WTC11 (cell line): ENCODE results near the gene CSNK1A1L. TPM values are rescaled to one million over a fixed set of nuclear protein-coding genes. Genes with fewer than 3 reads are reported as not detected.

Experiments
- ATAC-seq: fragments of 200-7000 bp; cut with Tn5 transposase; 2 replicates; pipeline ENCODE4 v1.10.0; 2021; ENCODE audit warnings: mild to moderate bottlenecking, moderate library complexity
- CTCF ChIA-PET: fragments of 300-600 bp; sonication (Branson Sonifier 250); formaldehyde crosslinking; loops from one replicate; lab custom pipeline; 2021; ENCODE audit warnings: antibody characterized with exemption; lab: Charles Lee
- POLR2A ChIA-PET: fragments of 350-600 bp; sonication (Branson Sonifier 250); formaldehyde crosslinking; loops from one replicate; lab custom pipeline; 2021; ENCODE audit warnings: antibody characterized with exemption; lab: Charles Lee
- DNase-seq: peaks from one replicate; pipeline ENCODE4 v3.0.0; 2021; ENCODE audit warnings: low spot score
- H3K27ac Mint-ChIP-seq: 2 replicates; pipeline ENCODE4 v1.8.0; 2021; ENCODE audit warnings: mixed read lengths
- H3K27me3 Mint-ChIP-seq: 2 replicates; pipeline ENCODE4 v1.8.0; 2021; ENCODE audit warnings: low read depth, mild to moderate bottlenecking, moderate library complexity, mixed read lengths
- H3K36me3 Mint-ChIP-seq: 2 replicates; pipeline ENCODE4 v1.8.0; 2021; ENCODE audit warnings: mixed read lengths
- H3K4me1 Mint-ChIP-seq: 2 replicates; pipeline ENCODE4 v1.8.0; 2022; ENCODE audit warnings: mixed read lengths
- H3K4me3 Mint-ChIP-seq: 2 replicates; pipeline ENCODE4 v1.8.0; 2021; ENCODE audit warnings: mild to moderate bottlenecking, moderate library complexity, mixed read lengths
- H3K9me3 Mint-ChIP-seq: 2 replicates; pipeline ENCODE4 v1.8.0; 2021; ENCODE audit warnings: mixed read lengths
- EMX1 ChIP-seq: fragments of 250-450 bp; sonication (Bioruptor Pico); IDR thresholded peaks from 2 replicates; pipeline ENCODE4 v1.8.0; 2021; ENCODE audit warnings: mild to moderate bottlenecking
- GRHL2 ChIP-seq: fragments of 250-450 bp; sonication (Bioruptor Pico); IDR thresholded peaks from 2 replicates; pipeline ENCODE4 v1.8.0; 2022; ENCODE audit warnings: mild to moderate bottlenecking, moderate library complexity; ENCODE audit not compliant: insufficient replicate concordance, severe bottlenecking
- MYBL2 ChIP-seq: sonication (generic); formaldehyde crosslinking; IDR thresholded peaks from 2 replicates; pipeline ENCODE4 v1.8.1; 2023; ENCODE audit warnings: mild to moderate bottlenecking, moderate library complexity, missing genetic modification reagents
- NFATC4 ChIP-seq: fragments of 250-450 bp; sonication (Bioruptor Pico); IDR thresholded peaks from 2 replicates; pipeline ENCODE4 v1.9.0; 2021; ENCODE audit warnings: mild to moderate bottlenecking
- NR2C2 ChIP-seq: sonication (generic); formaldehyde crosslinking; IDR thresholded peaks from 2 replicates; pipeline ENCODE4 v1.8.0; 2022; ENCODE audit warnings: mild to moderate bottlenecking, missing genetic modification reagents
- OVOL2 ChIP-seq: fragments of 250-450 bp; sonication (Bioruptor Pico); IDR thresholded peaks from 2 replicates; pipeline ENCODE4 v1.9.0; 2021; ENCODE audit warnings: mild to moderate bottlenecking, borderline replicate concordance
- RORB ChIP-seq: fragments of 250-450 bp; sonication (Bioruptor Pico); IDR thresholded peaks from 2 replicates; pipeline ENCODE4 v1.9.0; 2021; ENCODE audit warnings: mild to moderate bottlenecking
- ZBTB21 ChIP-seq: sonication (generic); formaldehyde crosslinking; IDR thresholded peaks from 2 replicates; pipeline ENCODE4 v1.8.1; 2023; ENCODE audit warnings: mild to moderate bottlenecking, missing genetic modification reagents, borderline replicate concordance
- ZNF219 ChIP-seq: sonication (generic); formaldehyde crosslinking; IDR thresholded peaks from 2 replicates; pipeline ENCODE4 v1.8.0; 2023; ENCODE audit warnings: missing genetic modification reagents, mild to moderate bottlenecking, borderline replicate concordance
- total RNA-seq: library from RNA; stranded (reverse); gene quantifications from 3 replicates; pipeline ENCODE4 v1.2.3, GENCODE V29; 2021
- TF ChIP-seq, protein P1 (sequence below): sonication (generic); formaldehyde crosslinking; IDR thresholded peaks from 2 replicates; pipeline ENCODE4 v1.8.0; 2023; ENCODE audit warnings: missing genetic modification reagents, mild to moderate bottlenecking, borderline replicate concordance
- TF ChIP-seq, protein P2 (sequence below): fragments of 250-450 bp; sonication (Bioruptor Pico); IDR thresholded peaks from 2 replicates; pipeline ENCODE4 v1.9.0; 2021; ENCODE audit warnings: moderate library complexity, mild to moderate bottlenecking, inconsistent platforms, borderline replicate concordance
- TF ChIP-seq, protein P3 (sequence below): fragments of 250-450 bp; sonication (Bioruptor Pico); IDR thresholded peaks from 2 replicates; pipeline ENCODE4 v1.9.0; 2021; ENCODE audit warnings: mild to moderate bottlenecking, borderline replicate concordance
- TF ChIP-seq, protein P4 (sequence below): sonication (generic); formaldehyde crosslinking; IDR thresholded peaks from 2 replicates; pipeline ENCODE4 v1.8.1; 2023; ENCODE audit warnings: mild to moderate bottlenecking, missing genetic modification reagents
- TF ChIP-seq, protein P5 (sequence below): sonication (generic); formaldehyde crosslinking; conservative IDR thresholded peaks from 2 replicates; pipeline ENCODE4 v1.8.1; 2022; ENCODE audit warnings: mild to moderate bottlenecking, missing genetic modification reagents
- TF ChIP-seq, protein P6 (sequence below): sonication (generic); formaldehyde crosslinking; IDR thresholded peaks from 2 replicates; pipeline ENCODE4 v1.8.1; 2023; ENCODE audit warnings: mild to moderate bottlenecking, missing genetic modification reagents, borderline replicate concordance

CSNK1A1L gene
- total RNA-seq, 1 experiment from 2014 or later, result not detected

DNA sequence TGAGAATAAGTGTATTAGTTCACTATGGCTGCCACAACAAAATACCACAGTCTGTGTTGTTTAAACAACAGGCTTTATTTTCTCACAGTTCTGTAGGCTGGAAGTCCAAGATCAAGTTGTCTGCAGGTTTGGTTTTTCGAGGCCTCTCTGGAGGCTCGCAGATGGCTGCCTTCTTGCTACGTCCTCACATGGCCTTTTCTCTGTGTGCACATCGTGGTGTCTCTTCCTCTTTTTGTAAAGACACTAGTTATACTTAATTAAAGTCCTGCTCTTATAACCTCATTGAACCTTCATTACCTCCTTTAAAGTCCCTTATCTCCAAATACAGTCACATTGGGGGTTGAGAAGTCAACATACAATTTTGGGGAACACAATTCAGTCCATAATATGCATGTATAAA is 10.6 kb downstream of the CSNK1A1L start:
- TF ChIP-seq RORB (CRISPR knock-in tag), result no peak
- ChIA-PET POLR2A (no interaction called here), CTCF (no interaction called here)
- ATAC-seq (no peak), DNase-seq (no peak)
- H3K4me3 Mint-ChIP-seq, result no peak overlapping the region
- H3K9me3 Mint-ChIP-seq, result no peaks in the 10 kb centered on the region
- H3K36me3 Mint-ChIP-seq, result no peaks in the 10 kb centered on the region
- no peaks in the 10 kb centered on the region for H3K27me3 Mint-ChIP-seq
- H3K4me1 Mint-ChIP-seq, result no peaks in the 10 kb centered on the region
- no peak overlapping the region for H3K27ac Mint-ChIP-seq

DNA sequence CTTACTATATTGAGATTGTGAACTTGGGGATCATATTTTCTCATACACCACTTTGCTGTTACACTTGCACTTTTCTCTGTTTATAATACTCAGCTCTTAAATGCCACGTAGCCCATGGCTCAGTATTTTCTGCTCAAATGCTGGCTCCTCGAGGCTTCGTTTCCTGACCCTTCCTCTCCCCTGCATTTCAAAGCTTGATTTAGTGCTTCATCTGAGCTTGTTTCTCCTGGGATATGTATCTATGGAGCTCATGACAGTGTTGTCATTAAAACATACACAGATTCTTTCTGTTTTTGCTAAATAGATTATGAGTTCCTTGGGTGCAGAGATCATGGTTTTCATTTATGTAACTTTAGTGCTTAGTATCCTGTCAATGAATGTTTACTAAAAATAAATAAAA is 11.4 kb downstream of the CSNK1A1L start:
- Mint-ChIP-seq H3K27me3 (no peaks in the 10 kb centered on the region), H3K4me1 (no peaks in the 10 kb centered on the region), H3K27ac (no peak overlapping the region), H3K36me3 (no peaks in the 10 kb centered on the region), H3K4me3 (no peak overlapping the region), H3K9me3 (no peaks in the 10 kb centered on the region)
- TF ChIP-seq, protein P1, sequence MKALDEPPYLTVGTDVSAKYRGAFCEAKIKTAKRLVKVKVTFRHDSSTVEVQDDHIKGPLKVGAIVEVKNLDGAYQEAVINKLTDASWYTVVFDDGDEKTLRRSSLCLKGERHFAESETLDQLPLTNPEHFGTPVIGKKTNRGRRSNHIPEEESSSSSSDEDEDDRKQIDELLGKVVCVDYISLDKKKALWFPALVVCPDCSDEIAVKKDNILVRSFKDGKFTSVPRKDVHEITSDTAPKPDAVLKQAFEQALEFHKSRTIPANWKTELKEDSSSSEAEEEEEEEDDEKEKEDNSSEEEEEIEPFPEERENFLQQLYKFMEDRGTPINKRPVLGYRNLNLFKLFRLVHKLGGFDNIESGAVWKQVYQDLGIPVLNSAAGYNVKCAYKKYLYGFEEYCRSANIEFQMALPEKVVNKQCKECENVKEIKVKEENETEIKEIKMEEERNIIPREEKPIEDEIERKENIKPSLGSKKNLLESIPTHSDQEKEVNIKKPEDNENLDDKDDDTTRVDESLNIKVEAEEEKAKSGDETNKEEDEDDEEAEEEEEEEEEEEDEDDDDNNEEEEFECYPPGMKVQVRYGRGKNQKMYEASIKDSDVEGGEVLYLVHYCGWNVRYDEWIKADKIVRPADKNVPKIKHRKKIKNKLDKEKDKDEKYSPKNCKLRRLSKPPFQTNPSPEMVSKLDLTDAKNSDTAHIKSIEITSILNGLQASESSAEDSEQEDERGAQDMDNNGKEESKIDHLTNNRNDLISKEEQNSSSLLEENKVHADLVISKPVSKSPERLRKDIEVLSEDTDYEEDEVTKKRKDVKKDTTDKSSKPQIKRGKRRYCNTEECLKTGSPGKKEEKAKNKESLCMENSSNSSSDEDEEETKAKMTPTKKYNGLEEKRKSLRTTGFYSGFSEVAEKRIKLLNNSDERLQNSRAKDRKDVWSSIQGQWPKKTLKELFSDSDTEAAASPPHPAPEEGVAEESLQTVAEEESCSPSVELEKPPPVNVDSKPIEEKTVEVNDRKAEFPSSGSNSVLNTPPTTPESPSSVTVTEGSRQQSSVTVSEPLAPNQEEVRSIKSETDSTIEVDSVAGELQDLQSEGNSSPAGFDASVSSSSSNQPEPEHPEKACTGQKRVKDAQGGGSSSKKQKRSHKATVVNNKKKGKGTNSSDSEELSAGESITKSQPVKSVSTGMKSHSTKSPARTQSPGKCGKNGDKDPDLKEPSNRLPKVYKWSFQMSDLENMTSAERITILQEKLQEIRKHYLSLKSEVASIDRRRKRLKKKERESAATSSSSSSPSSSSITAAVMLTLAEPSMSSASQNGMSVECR (CRISPR knock-in tag), result no peak
- TF ChIP-seq, protein P2, sequence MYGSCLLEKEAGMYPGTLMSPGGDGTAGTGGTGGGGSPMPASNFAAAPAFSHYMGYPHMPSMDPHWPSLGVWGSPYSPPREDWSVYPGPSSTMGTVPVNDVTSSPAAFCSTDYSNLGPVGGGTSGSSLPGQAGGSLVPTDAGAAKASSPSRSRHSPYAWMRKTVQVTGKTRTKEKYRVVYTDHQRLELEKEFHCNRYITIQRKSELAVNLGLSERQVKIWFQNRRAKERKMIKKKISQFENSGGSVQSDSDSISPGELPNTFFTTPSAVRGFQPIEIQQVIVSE (CRISPR knock-in tag), result no peak
- no peak for TF ChIP-seq ZNF219 (CRISPR knock-in tag)
- TF ChIP-seq, protein P3, sequence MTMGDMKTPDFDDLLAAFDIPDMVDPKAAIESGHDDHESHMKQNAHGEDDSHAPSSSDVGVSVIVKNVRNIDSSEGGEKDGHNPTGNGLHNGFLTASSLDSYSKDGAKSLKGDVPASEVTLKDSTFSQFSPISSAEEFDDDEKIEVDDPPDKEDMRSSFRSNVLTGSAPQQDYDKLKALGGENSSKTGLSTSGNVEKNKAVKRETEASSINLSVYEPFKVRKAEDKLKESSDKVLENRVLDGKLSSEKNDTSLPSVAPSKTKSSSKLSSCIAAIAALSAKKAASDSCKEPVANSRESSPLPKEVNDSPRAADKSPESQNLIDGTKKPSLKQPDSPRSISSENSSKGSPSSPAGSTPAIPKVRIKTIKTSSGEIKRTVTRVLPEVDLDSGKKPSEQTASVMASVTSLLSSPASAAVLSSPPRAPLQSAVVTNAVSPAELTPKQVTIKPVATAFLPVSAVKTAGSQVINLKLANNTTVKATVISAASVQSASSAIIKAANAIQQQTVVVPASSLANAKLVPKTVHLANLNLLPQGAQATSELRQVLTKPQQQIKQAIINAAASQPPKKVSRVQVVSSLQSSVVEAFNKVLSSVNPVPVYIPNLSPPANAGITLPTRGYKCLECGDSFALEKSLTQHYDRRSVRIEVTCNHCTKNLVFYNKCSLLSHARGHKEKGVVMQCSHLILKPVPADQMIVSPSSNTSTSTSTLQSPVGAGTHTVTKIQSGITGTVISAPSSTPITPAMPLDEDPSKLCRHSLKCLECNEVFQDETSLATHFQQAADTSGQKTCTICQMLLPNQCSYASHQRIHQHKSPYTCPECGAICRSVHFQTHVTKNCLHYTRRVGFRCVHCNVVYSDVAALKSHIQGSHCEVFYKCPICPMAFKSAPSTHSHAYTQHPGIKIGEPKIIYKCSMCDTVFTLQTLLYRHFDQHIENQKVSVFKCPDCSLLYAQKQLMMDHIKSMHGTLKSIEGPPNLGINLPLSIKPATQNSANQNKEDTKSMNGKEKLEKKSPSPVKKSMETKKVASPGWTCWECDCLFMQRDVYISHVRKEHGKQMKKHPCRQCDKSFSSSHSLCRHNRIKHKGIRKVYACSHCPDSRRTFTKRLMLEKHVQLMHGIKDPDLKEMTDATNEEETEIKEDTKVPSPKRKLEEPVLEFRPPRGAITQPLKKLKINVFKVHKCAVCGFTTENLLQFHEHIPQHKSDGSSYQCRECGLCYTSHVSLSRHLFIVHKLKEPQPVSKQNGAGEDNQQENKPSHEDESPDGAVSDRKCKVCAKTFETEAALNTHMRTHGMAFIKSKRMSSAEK (CRISPR knock-in tag), result no peak
- TF ChIP-seq, protein P4, sequence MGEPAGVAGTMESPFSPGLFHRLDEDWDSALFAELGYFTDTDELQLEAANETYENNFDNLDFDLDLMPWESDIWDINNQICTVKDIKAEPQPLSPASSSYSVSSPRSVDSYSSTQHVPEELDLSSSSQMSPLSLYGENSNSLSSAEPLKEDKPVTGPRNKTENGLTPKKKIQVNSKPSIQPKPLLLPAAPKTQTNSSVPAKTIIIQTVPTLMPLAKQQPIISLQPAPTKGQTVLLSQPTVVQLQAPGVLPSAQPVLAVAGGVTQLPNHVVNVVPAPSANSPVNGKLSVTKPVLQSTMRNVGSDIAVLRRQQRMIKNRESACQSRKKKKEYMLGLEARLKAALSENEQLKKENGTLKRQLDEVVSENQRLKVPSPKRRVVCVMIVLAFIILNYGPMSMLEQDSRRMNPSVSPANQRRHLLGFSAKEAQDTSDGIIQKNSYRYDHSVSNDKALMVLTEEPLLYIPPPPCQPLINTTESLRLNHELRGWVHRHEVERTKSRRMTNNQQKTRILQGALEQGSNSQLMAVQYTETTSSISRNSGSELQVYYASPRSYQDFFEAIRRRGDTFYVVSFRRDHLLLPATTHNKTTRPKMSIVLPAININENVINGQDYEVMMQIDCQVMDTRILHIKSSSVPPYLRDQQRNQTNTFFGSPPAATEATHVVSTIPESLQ (CRISPR knock-in tag), result no peak
- no peak for TF ChIP-seq NR2C2 (CRISPR knock-in tag)
- no peak for TF ChIP-seq GRHL2 (CRISPR knock-in tag)
- no peak for TF ChIP-seq OVOL2 (CRISPR knock-in tag)
- TF ChIP-seq NFATC4 (CRISPR knock-in tag), result no peak
- TF ChIP-seq MYBL2, result no peak
- no peak for TF ChIP-seq ZBTB21 (CRISPR knock-in tag)
- no peak for TF ChIP-seq EMX1
- TF ChIP-seq, protein P5, sequence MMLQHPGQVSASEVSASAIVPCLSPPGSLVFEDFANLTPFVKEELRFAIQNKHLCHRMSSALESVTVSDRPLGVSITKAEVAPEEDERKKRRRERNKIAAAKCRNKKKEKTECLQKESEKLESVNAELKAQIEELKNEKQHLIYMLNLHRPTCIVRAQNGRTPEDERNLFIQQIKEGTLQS (CRISPR knock-in tag), result no peak
- TF ChIP-seq, protein P6, sequence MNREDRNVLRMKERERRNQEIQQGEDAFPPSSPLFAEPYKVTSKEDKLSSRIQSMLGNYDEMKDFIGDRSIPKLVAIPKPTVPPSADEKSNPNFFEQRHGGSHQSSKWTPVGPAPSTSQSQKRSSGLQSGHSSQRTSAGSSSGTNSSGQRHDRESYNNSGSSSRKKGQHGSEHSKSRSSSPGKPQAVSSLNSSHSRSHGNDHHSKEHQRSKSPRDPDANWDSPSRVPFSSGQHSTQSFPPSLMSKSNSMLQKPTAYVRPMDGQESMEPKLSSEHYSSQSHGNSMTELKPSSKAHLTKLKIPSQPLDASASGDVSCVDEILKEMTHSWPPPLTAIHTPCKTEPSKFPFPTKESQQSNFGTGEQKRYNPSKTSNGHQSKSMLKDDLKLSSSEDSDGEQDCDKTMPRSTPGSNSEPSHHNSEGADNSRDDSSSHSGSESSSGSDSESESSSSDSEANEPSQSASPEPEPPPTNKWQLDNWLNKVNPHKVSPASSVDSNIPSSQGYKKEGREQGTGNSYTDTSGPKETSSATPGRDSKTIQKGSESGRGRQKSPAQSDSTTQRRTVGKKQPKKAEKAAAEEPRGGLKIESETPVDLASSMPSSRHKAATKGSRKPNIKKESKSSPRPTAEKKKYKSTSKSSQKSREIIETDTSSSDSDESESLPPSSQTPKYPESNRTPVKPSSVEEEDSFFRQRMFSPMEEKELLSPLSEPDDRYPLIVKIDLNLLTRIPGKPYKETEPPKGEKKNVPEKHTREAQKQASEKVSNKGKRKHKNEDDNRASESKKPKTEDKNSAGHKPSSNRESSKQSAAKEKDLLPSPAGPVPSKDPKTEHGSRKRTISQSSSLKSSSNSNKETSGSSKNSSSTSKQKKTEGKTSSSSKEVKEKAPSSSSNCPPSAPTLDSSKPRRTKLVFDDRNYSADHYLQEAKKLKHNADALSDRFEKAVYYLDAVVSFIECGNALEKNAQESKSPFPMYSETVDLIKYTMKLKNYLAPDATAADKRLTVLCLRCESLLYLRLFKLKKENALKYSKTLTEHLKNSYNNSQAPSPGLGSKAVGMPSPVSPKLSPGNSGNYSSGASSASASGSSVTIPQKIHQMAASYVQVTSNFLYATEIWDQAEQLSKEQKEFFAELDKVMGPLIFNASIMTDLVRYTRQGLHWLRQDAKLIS (CRISPR knock-in tag), result no peak
- ATAC-seq (no peak), DNase-seq (no peak)
- POLR2A ChIA-PET, result no interaction called here
- CTCF ChIA-PET, result no interaction called here
